Activated CD4-positive, alpha-beta T cell treated with anti-CD3 and anti-CD28 coated beads, Interleukin-2, amount 10 ng/mL, durations not matched to agents 24 days and 14 days (primary cell): ENCODE data around the gene TEAD2. TPM values are rescaled to one million over a fixed set of nuclear protein-coding genes. Genes with fewer than 3 reads are reported as not detected.
"Not testable (repeated sequence)": the region's sequence is repeated elsewhere in the genome, so short reads cannot be mapped to it uniquely, and the experiment has no call there.

ENCODE experiments used
- DNase-seq: peaks from one replicate; pipeline ENCODE4 v3.0.0; 2022
- H3K27ac Mint-ChIP-seq: one replicate; pipeline ENCODE4 v1.8.0; 2022; ENCODE audit warnings: mild to moderate bottlenecking, mixed read lengths
- H3K27me3 Mint-ChIP-seq: one replicate; pipeline ENCODE4 v1.8.0; 2022; ENCODE audit warnings: mixed read lengths
- H3K36me3 Mint-ChIP-seq: one replicate; pipeline ENCODE4 v1.8.0; 2022; ENCODE audit warnings: low read depth, mild to moderate bottlenecking, mixed read lengths
- H3K4me1 Mint-ChIP-seq: one replicate; pipeline ENCODE4 v1.8.0; 2021; ENCODE audit warnings: mixed read lengths
- H3K4me3 Mint-ChIP-seq: one replicate; pipeline ENCODE4 v1.8.0; 2022; ENCODE audit warnings: mild to moderate bottlenecking, moderate library complexity, mixed read lengths
- H3K9me3 Mint-ChIP-seq: one replicate; pipeline ENCODE4 v1.8.0; 2021; ENCODE audit warnings: mixed read lengths
- intact Hi-C: fragments of 100-400 bp; cut with micrococcal nuclease; formaldehyde crosslinking; loops from one replicate; pipeline ENCODE4 v1.15.1; 2023
- total RNA-seq: library from RNA; stranded (reverse); gene quantifications from 2 replicates; pipeline ENCODE4 v1.2.3, GENCODE V29; 2022

TEAD2 gene
- total RNA-seq, 1 donor from 2014 or later: not detected

GRCh38 chr19:49395581-49396407 is 33.6 kb upstream of the TEAD2 start:
- DNase-seq: no peak
- H3K27me3 Mint-ChIP-seq: peaks cover 8% of the 10 kb centered on the region
- no peak overlapping the region for H3K27ac Mint-ChIP-seq
- no peaks in the 10 kb centered on the region for H3K9me3 Mint-ChIP-seq
- peaks cover 15% of the 10 kb centered on the region for H3K4me1 Mint-ChIP-seq
- H3K36me3 Mint-ChIP-seq: peaks cover 2% of the 10 kb centered on the region
- intact Hi-C loops: no loop called here
- H3K4me3 Mint-ChIP-seq: no peak overlapping the region

GRCh38 chr19:49393881-49394280 is 31.7 kb upstream of the TEAD2 start:
- intact Hi-C loops: loop anchor here (2.0 kb wide), 2 partner anchors 29 to 37 kb away; partner anchors contain the start of gene PTH2
- Mint-ChIP-seq H3K4me3 (no peak overlapping the region), H3K27ac (no peak overlapping the region), H3K4me1 (peaks cover 14% of the 10 kb centered on the region), H3K27me3 (peaks cover 8% of the 10 kb centered on the region), H3K36me3 (peaks cover 2% of the 10 kb centered on the region), H3K9me3 (no peaks in the 10 kb centered on the region)
- DNase-seq: no peak

GRCh38 chr19:49391581-49392399 is 29.6 kb upstream of the TEAD2 start:
- intact Hi-C loops: loop anchor here (1.0 to 2.0 kb wide), 5 partner anchors 31 to 85 kb away; partner anchors contain the start of gene PTH2
- DNase-seq: peak; percentile 94
- H3K27ac Mint-ChIP-seq: no peak overlapping the region
- H3K36me3 Mint-ChIP-seq: peaks cover 2% of the 10 kb centered on the region
- no peaks in the 10 kb centered on the region for H3K9me3 Mint-ChIP-seq
- H3K4me3 Mint-ChIP-seq: no peak overlapping the region
- peaks cover 5% of the 10 kb centered on the region for H3K27me3 Mint-ChIP-seq
- H3K4me1 Mint-ChIP-seq: peaks cover 9% of the 10 kb centered on the region

GRCh38 chr19:49390929-49391359 is 28.7 kb upstream of the TEAD2 start:
- Mint-ChIP-seq H3K9me3 (no peaks in the 10 kb centered on the region), H3K4me1 (peaks cover 9% of the 10 kb centered on the region), H3K36me3 (peaks cover 2% of the 10 kb centered on the region), H3K4me3 (no peak overlapping the region), H3K27ac (no peak overlapping the region), H3K27me3 (peaks cover 5% of the 10 kb centered on the region)
- DNase-seq: no peak
- intact Hi-C loops: no loop called here

GRCh38 chr19:49390131-49390928 is 28.1 kb upstream of the TEAD2 start:
- H3K36me3 Mint-ChIP-seq: peaks cover 2% of the 10 kb centered on the region
- DNase-seq: no peak
- H3K9me3 Mint-ChIP-seq: no peaks in the 10 kb centered on the region
- peaks cover 5% of the 10 kb centered on the region for H3K27me3 Mint-ChIP-seq
- peaks cover 9% of the 10 kb centered on the region for H3K4me1 Mint-ChIP-seq
- intact Hi-C loops: no loop called here
- H3K27ac Mint-ChIP-seq: peak overlapping the region; percentile 57
- no peak overlapping the region for H3K4me3 Mint-ChIP-seq

- H3K36me3 Mint-ChIP-seq: peaks cover 2% of the 10 kb centered on the region
- H3K4me1 Mint-ChIP-seq: peaks cover 9% of the 10 kb centered on the region
- no peaks in the 10 kb centered on the region for H3K9me3 Mint-ChIP-seq
- peaks cover 5% of the 10 kb centered on the region for H3K27me3 Mint-ChIP-seq
- no peak for DNase-seq
- peak overlapping the region; percentile 29 for H3K27ac Mint-ChIP-seq
- no peak overlapping the region for H3K4me3 Mint-ChIP-seq
- intact Hi-C loops: no loop called here
Observed at GRCh38 chr19:49389406-49389805, 27.2 kb upstream of the TEAD2 start.

GRCh38 chr19:49387936-49388372 is 25.7 kb upstream of the TEAD2 start, which contains the start of gene KASH5:
Gene KASH5 (plus strand): TSS chr19:49388249. CDS start chr19:49390884, 2,635 bp downstream.
- peak within 1 kb of the TSS; percentile 53 for H3K4me3 Mint-ChIP-seq
- peaks cover 2% of the 10 kb centered on the region for H3K36me3 Mint-ChIP-seq
- H3K9me3 Mint-ChIP-seq: peaks cover 4% of the 10 kb centered on the region
- H3K27me3 Mint-ChIP-seq: peaks cover 9% of the 10 kb centered on the region
- DNase-seq: peak; percentile 90
- H3K4me1 Mint-ChIP-seq: peaks cover 9% of the 10 kb centered on the region
- peak within 1 kb of the TSS; percentile 67 for H3K27ac Mint-ChIP-seq
- intact Hi-C loops: no loop called here

- no peak for DNase-seq
- no peaks in the 10 kb centered on the region for H3K4me1 Mint-ChIP-seq
- H3K36me3 Mint-ChIP-seq: no peaks in the 10 kb centered on the region
- H3K4me3 Mint-ChIP-seq: no peak overlapping the region
- H3K27ac Mint-ChIP-seq: no peak overlapping the region
- intact Hi-C loops: no loop called here
- H3K9me3 Mint-ChIP-seq: peaks cover 10% of the 10 kb centered on the region
- H3K27me3 Mint-ChIP-seq: peaks cover 17% of the 10 kb centered on the region
Observed at GRCh38 chr19:49383599-49383998, 21.4 kb upstream of the TEAD2 start.

- Mint-ChIP-seq H3K27ac (no peak overlapping the region), H3K4me3 (no peak overlapping the region), H3K9me3 (peaks cover 10% of the 10 kb centered on the region), H3K36me3 (no peaks in the 10 kb centered on the region), H3K27me3 (peaks cover 19% of the 10 kb centered on the region), H3K4me1 (no peaks in the 10 kb centered on the region)
- intact Hi-C loops: no loop called here
- no peak for DNase-seq
Observed at GRCh38 chr19:49382639-49383038, 20.4 kb upstream of the TEAD2 start.

- Mint-ChIP-seq H3K4me1 (no peaks in the 10 kb centered on the region), H3K9me3 (peaks cover 10% of the 10 kb centered on the region), H3K27ac (no peak overlapping the region), H3K4me3 (no peak overlapping the region), H3K36me3 (no peaks in the 10 kb centered on the region), H3K27me3 (peaks cover 17% of the 10 kb centered on the region)
- no peak for DNase-seq
- intact Hi-C loops: no loop called here
Observed at GRCh38 chr19:49380391-49380790, 18.2 kb upstream of the TEAD2 start.

- intact Hi-C loops: no loop called here
- Mint-ChIP-seq H3K36me3 (no peaks in the 10 kb centered on the region), H3K27ac (no peak overlapping the region), H3K27me3 (peaks cover 14% of the 10 kb centered on the region), H3K4me3 (no peak overlapping the region), H3K9me3 (peaks cover 7% of the 10 kb centered on the region), H3K4me1 (no peaks in the 10 kb centered on the region)
- DNase-seq: no peak
Observed at GRCh38 chr19:49378512-49378911, 16.3 kb upstream of the TEAD2 start.

GRCh38 chr19:49374665-49375434 is 12.6 kb upstream of the TEAD2 start:
- H3K9me3 Mint-ChIP-seq: peaks cover 3% of the 10 kb centered on the region
- H3K36me3 Mint-ChIP-seq: no peaks in the 10 kb centered on the region
- intact Hi-C loops: no loop called here
- peaks cover 4% of the 10 kb centered on the region for H3K27me3 Mint-ChIP-seq
- no peak overlapping the region for H3K27ac Mint-ChIP-seq
- no peak for DNase-seq
- no peaks in the 10 kb centered on the region for H3K4me1 Mint-ChIP-seq
- H3K4me3 Mint-ChIP-seq: no peak overlapping the region

- H3K4me3 Mint-ChIP-seq, H3K36me3 Mint-ChIP-seq, H3K4me1 Mint-ChIP-seq, intact Hi-C loops, H3K9me3 Mint-ChIP-seq, DNase-seq, H3K27ac Mint-ChIP-seq, H3K27me3 Mint-ChIP-seq: not testable (repeated sequence)
Observed at GRCh38 chr19:49373174-49373573, 11.0 kb upstream of the TEAD2 start.
